AG09319 (cell line): Measurements from ENCODE around the gene ABCF3.

ENCODE experiments used
- DNase-seq: peaks from one replicate; pipeline ENCODE4 v3.0.0-alpha.2; 2010; ENCODE audit warnings: low read depth; ENCODE audit errors: extremely low read depth
- TF ChIP-seq, protein P1 (sequence below): IDR thresholded peaks from 2 replicates; pipeline ENCODE4 v1.5.1; 2011; ENCODE audit warnings: low read depth, mild to moderate bottlenecking, inconsistent platforms, low read length, moderate library complexity

ABCF3 gene

DNA sequence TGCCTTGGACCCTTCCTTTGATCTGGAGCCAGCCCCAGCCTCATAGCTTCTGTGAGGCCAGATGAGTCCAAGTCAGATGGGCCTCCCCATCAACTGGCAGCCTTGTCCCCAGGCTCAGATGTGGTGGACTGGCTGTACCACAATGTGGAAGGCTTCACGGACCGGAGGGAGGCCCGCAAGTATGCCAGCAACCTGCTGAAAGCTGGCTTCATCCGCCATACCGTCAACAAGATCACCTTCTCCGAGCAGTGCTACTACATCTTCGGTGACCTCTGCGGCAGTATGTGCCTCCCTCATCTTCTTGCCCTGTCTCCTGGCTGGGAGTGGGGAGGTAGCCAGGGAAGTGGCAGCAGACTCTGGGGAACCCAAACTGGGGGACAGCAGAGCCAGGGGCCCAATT, 18.2 kb upstream of the ABCF3 start:
- no peak for DNase-seq
- TF ChIP-seq, protein P1, sequence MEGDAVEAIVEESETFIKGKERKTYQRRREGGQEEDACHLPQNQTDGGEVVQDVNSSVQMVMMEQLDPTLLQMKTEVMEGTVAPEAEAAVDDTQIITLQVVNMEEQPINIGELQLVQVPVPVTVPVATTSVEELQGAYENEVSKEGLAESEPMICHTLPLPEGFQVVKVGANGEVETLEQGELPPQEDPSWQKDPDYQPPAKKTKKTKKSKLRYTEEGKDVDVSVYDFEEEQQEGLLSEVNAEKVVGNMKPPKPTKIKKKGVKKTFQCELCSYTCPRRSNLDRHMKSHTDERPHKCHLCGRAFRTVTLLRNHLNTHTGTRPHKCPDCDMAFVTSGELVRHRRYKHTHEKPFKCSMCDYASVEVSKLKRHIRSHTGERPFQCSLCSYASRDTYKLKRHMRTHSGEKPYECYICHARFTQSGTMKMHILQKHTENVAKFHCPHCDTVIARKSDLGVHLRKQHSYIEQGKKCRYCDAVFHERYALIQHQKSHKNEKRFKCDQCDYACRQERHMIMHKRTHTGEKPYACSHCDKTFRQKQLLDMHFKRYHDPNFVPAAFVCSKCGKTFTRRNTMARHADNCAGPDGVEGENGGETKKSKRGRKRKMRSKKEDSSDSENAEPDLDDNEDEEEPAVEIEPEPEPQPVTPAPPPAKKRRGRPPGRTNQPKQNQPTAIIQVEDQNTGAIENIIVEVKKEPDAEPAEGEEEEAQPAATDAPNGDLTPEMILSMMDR = no peak

DNA sequence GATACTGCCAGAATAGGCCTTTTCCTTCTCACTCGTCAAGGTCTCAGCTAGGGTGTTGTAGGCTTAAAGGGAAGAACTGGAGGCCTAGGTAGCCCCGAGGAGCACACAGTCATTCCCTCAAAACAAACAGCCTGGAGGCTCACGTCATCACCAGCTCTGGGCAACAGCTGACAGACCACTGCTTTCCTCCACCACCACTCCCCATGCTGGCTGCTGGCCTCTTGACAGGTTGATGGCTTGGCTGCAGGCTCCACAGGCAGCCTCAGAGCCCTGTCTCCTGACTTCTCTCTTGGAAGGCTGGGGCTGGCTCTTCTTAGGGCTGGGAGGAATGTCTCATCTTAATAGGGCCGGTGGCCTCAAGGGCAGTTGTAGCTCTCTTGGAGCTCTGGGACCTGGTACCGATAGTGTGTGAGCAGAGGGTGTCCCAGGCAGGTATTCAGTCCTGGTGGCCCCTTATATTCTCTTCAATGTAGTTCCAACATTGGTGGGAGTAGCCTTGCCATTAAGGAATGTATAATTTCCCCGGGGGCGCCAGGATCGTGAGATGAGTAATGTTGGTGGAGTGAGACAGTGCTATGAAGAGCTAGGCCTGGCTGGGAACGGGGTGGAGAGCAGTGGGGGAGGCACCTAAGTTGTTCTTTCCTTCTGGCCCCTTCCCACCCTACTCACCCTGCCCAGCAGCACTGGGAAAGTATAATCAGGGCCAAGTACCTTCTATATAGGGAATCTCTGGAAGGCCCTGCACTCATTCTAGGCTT, 17.5 kb upstream of the ABCF3 start:
- no peak for DNase-seq
- TF ChIP-seq, protein P1 = no peak

DNA sequence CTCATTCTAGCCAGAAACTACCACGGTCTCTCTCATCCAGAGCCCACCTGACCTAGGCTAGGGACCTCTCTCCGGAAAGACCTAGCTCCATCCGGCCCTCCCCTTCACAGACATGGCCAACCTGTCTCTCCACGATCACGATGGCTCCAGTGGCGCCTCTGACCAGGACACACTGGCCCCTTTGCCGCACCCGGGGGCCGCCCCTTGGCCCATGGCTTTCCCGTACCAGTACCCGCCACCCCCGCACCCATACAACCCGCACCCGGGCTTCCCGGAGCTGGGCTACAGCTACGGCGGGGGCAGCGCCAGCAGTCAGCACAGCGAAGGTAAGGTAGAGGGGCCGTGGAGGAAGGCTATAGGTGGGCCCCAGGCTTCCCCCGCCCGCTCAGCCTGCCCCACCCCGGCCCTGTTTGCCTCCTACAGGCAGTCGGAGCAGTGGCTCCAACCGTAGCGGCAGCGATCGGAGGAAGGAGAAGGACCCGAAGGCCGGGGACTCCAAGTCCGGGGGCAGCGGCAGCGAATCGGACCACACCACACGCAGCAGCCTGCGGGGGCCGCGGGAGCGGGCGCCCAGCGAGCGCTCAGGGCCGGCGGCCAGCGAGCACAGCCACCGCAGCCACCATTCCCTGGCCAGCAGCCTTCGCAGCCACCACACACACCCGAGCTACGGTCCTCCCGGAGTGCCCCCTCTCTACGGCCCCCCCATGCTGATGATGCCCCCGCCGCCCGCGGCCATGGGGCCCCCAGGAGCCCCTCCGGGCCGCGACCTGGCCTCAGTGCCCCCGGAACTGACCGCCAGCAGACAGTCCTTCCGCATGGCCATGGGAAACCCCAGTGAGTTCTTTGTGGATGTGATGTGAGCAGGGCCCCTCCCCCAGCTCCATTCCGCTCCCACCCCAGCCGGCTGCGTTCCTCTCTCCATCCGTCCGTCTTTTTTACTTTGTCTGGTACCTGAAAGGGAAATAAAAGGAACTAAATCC, 15.8 kb upstream of the ABCF3 start:
- DNase-seq = no peak
- TF ChIP-seq, protein P1 = no peak

DNA sequence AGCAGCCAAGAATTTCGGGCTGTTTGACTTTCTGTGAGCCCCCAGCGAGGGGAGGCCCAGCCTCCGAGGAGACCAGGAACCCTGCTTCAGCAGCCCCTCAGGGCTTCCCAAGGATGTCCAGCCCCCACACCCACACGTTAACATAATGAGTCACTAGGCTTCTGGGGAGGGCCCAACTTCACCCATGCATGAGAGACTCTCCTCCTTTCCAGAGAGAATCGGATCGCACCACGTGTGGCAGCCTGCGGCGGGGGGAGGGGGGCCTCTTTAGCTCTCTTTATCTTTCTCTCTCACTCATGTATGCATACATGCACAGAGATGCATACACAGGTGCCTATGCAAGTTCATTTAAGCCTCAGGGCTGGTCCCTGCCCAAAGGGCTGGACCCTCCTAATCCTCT, 14.4 kb upstream of the ABCF3 start:
- no peak for DNase-seq
- TF ChIP-seq, protein P1 = no peak

DNA sequence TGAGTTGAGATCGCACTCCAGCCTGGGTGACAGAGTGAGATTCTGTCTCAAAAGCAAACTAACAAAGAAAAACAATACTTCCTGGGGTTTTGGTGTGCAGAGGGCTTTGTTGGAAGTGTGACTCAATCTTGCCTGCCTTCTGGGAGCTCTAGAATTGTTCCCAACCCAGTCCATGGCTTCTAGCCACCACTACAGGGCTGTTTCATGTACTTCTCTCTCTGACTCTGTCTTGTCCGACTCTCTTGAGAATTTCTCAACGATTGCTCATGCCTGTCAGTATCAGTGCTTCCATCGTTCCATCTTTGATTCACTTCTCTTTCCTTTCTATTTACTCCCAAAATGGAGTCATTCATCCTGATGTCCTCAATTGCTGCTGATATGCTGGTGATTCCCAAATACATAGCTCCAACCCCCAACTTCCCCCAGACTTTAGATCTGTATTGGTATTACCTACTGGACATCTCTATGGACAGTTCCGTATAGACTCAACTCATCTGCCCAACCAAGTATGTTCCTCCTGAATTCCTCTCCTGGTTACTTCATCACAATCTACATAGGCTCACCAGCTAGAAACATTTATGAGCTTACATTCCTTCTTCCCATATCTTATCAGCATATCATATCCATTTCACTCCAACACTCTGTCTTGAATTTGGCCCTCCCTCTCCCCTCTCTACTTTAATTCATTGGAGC, 13.2 kb upstream of the ABCF3 start:
- TF ChIP-seq, protein P1 = no peak
- DNase-seq = no peak

DNA sequence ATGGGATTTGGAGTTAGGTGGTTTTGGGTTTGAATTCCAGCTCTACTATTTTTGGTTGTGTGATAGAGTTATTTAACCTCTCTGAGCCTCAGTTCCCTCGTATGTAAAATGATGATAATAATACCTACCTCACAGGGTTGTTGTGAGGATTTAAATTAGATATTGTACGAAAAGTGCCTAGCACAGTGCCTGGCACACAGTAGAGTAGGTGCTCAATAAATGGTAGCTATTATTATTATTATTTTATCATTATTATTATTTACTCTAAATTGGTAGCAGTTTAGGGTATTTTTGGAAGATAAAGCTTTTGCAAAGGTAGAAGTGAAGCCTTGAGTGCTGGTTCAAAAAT, 12.7 kb upstream of the ABCF3 start:
- TF ChIP-seq, protein P1 = no peak
- DNase-seq = no peak

DNA sequence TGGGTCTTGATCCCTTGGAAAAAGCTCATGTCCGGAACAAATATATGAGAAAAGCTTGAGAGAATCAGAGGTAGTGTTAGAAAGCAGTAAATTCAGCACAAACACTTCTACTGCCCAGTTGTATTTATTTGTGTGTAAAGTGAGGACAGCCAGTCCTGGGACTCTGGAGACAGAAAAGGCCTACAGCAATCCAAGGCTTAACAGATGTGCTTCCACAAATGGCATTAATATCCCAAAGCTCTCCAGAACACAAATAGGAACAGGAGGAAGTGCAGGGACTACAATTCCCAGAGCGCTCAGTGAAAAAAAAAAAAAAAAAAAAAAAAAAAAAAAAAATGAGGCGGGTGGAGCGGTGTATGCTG, 11.7 kb upstream of the ABCF3 start:
- DNase-seq = no peak
- TF ChIP-seq, protein P1 = no peak
